HG03432 (cell line): ENCODE data around the gene IFT74.

Experiments
- ATAC-seq: cut with Tn5 transposase; IDR thresholded peaks from one replicate; pipeline ENCODE4 v1.9.1; 2021; ENCODE audit warnings: mild to moderate bottlenecking, moderate library complexity; ENCODE audit not compliant: unreplicated experiment

IFT74 gene

GRCh38 chr9:26955921-26956859 is at the start of gene IFT74:
Gene IFT74 (plus strand): TSS chr9:26956412. CDS start chr9:26961968, 5,556 bp downstream.
- ATAC-seq: peak; percentile 100

DNA sequence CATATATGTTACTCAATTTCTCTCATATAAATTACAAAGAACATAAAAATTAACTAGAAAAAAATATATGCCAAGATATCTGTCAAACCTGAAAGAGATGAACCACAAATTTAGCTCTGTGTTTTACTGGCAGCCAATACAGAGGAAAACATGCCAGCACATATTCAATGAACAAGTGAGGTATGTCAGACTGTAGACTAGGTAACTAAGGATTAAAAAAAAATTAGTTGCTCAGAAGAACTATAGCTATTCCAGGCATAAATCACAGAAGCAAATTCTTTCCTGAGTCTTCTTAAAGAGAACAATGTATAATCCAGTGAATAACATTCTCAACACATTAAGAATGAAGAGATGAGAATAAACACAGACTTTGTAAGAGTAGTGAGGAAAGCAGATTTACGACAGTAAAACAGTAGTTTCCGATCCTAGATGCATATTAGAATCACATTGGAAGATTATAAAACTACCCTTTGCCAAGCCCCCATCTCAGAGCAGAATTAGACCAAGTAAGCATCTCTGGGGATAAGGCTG is 43.0 kb upstream of the IFT74 start:
- no peak for ATAC-seq

DNA sequence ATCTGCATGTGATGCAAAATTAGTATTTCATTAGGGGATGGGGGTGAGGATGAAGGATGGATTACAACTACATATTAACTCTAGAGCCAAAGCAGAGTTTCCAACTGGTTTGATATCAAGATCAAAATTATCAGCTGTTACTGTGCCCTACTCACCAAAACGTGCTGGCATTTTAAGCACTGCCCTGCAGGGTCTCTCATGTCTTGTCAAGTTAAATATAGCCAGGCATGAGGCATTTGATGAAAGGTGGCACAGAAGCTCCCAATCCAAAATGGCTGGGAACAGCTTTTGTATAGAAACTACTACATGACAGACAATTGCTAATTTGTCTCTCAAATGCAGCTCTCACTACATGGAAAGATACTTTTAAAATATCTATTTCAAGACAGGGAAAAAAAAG is 36.5 kb upstream of the IFT74 start:
- ATAC-seq: no peak

GRCh38 chr9:26925609-26926008 is 30.6 kb upstream of the IFT74 start:
- no peak for ATAC-seq

DNA sequence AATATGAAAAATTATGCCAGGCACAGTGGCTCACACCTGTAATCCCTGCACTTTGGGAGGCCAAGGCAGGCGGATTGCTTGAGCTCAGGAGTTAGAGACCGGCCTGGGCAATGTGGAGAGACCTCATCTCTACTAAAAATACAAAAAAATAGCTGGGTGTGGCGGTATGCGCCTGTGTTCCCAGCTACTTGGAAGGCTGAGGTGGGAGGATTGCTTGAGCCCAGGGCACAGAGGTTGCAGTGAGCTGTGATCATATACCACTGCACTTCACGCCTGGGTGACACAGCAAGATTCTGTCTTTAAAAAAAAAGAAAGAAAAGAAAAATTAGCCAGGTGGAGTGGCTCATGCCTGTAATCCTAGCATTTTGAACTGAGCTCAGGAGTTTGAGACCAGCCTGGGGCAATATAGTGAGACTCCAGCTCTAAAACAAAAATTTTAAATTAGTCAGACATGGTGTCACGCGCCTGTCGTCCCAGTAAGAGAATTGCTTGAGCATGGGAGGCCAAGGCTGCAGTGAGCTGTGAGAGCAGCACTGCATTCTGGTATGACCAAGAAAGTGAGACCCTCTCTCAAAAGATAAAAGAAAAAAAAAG is 27.2 kb upstream of the IFT74 start:
- ATAC-seq: no peak

- ATAC-seq: no peak
Observed at GRCh38 chr9:26935847-26936246, 20.4 kb upstream of the IFT74 start.

DNA sequence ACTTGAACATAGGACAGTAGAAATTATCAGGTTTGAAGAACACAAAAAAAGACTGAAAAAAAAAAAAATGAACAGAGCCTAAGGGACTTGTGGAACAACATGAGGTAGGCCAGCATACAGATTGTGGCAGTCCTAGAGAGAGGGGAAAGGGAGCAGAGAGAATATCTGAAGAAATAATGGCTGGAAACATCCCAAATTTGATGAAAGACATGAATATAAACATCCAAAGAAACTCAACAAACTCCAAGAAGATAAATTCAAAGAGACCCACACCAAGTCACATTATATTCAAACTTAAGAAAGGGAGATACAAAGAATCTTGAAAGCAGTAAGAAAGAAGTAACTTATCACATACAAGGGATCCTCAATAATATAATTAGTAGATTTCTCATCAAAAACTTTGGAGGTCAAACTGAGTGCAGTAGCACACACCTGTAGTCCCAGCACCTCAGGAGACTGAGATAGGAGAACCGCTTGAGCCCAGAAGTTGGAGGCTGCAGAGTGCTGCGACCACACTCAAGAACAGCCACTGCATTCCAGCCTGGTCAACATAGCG is 18.3 kb upstream of the IFT74 start:
- no peak for ATAC-seq

DNA sequence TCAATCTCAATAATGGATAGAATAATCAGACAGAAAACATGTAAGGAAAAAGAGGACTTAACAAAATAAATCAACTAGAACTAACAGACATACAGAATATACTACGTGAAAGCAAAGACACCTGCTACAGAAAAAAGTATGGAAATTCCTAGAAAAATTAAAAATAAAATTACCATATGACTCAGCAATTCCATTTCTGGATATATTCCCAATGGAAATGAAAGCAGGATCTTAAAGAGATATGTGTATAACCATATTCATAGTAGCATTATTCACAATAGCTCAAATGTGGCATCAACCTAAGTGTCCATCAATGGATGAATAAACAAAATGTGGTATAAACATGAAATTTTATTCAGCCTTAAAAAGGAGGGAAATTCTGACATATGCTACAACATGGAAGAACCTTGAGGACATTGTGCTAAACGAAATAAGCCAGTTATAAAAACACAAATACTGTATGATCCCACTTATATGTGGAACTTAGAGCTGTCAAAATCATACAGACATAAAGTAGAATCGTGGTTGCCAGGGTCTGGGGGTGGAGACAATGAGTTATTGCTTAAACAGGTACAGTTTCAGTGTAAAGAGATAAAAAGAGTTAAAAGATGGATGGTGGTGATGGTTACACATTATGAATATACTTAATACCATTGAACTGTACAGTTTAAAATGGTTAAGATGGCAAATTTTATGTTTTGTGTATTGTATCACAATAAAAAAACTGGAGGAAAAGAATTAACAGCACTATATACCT is 16.1 kb upstream of the IFT74 start:
- ATAC-seq: no peak

DNA sequence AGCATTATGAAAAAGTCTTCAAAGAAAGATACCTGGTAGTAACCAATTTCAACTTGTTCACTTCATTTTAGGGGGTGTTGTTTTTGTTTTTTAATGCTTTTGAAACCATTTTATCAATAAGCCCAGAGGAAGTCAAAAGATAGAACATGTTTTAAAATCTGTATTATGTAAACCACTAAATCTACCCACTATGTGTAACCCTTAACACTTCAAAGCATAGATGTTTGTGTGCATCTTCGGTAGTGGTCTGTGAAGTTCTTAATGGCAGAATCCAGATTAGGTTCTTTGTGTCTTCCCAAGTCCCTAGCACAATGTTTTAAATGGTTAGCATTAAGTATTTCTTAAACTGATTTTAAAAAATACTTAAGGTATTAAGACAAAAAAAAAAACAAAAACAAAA is 15.4 kb upstream of the IFT74 start:
- no peak for ATAC-seq

DNA sequence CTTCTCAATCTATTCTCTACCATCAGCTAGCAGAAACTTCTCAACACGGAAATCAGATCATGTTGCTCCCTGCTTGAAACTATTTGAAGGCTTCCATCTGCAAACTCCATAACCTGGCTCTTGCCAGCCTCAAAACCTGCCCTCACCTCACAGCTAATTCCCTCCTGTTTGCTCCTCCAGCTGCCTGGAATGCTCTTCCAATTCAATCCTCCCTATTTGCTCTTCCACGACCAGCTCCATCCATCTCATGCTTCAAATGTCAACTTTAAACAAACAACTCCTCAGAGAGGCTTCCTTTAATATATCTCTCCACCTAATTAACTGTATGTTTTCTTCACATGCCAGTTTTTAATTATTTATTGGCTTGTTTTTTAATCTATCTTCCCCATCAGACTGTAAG is 10.6 kb upstream of the IFT74 start:
- ATAC-seq: no peak

DNA sequence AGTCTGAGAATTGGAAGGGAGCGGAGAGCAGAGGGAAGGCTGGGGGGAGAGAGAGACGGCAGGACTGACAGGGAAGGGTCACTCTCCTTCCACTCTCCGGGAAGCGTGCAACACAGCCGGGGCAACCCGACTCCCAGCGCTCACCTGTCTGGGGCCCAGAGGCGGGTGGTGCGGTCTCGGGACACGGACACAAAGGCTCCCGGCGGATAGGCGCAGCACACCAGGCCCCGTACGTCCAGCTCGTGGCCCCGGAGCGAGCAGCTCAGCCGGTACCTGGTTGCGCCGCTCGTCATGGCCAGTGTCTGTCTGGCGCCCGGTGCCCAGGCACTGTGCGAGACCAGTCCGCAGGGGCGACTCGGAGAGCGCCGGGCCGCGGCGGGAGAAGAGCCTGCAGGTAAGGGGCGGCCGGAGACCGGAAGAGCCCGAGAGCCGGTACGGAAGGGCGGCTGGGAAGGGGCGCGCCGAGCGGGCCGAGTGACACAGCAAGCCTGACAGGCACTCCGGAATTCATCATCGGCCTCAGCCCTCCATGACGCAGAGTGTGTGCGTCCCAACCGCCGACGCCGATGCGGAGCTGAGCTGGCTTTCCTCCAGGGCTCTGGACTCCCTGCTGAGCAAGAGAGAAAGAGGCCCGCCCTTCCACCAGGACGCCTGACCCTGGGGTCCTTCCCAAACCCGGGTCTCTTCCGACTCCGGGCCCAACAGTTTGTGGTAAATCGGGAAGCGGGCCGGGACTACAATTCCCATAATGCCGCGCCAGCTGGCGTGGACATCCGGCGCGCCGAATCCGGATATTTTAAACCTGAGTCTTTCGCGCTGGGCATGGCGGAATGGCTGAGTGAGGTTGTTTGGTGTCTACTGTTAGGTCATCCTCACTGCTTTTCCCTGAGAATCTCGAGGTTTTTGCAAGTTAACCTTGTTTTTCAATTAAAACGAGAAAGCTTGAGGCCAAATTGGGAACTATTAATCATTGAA is 9.2 kb upstream of the IFT74 start, which contains the start of gene PLAA:
PLAA (minus strand) TSS at position 490 of the 975 bp plus-strand sequence; CDS start at position 293, 197 bp downstream.
- peak; percentile 99 for ATAC-seq

GRCh38 chr9:26947736-26948135 is 8.5 kb upstream of the IFT74 start:
- ATAC-seq: no peak

- no peak for ATAC-seq
Observed at GRCh38 chr9:26949637-26950069, 6.6 kb upstream of the IFT74 start.

- no peak for ATAC-seq
Observed at GRCh38 chr9:26950521-26950920, 5.7 kb upstream of the IFT74 start.

DNA sequence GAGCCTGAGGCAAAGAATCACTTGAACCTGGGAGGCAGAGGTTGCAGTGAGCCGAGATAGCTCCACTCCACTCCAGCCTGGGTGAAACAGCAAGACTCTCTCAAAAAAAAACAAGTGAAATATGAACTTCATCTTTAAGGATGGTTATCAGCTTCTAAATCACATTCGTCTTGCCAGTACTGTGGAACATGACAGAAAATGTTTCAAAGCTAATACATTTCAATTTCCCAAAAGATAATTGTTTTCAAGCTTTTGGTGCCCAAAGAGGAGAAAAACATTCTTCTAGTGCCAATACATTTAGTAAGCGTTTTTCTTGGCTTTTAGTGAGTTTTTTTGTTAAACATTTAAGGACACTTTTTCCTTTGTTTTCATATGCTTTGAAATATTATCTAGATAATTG is 4.4 kb upstream of the IFT74 start:
- ATAC-seq: no peak

- no peak for ATAC-seq
Observed at GRCh38 chr9:26954050-26954508, 2.1 kb upstream of the IFT74 start.

DNA sequence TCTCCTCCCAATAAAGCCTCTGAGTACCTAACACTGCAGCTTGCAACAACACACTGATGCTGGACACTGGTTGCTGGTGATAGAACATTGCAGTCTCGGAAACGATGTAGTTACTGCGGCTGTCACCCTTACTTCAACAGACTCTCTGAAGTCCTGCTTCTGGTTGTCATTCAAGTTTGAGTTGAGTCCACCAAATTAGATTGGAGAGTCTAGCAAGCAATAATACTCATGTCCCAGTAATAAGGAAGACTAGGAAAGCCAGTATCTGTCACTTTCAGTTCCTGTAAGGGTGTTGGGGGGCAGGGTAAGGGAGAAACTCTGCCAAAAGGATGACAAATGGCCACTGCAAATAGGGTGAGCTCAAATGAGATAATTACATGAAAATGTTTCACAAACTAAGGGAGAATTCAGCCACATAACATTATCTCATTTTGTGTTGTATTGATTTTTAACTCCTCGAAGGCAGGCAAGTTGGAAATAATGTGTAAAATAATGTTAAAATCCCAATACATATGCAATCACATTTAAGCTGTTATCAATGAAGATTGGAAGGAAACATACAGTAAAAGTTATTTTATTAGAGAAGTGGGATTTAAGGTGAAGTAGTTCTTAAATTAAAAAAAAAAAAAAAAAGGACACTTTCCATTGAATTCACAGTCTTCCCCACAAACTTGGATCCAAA is 849 bp upstream of the IFT74 start:
- peak; percentile 27 for ATAC-seq

- no peak for ATAC-seq
Observed at GRCh38 chr9:26956860-26957233, 635 bp downstream of the IFT74 start.

GRCh38 chr9:26971721-26972120 is 15.5 kb downstream of the IFT74 start:
- no peak for ATAC-seq
